Heart left ventricle (tissue), 13 donors: ENCODE data around the gene CNOT4.

Experiments
- POLR2A ChIP-seq, 2 donors: fragments of 450-650 bp; IDR thresholded peaks; one replicate each; pipeline ENCODE4 v1.6.1; 2017; ENCODE audit warnings: antibody characterized with exemption in 2 of 2, mild to moderate bottlenecking in 2 of 2, moderate library complexity in 2 of 2
- TF ChIP-seq, protein P1 (sequence below), 12 donors: fragments of 200-600 bp; sonication (generic) in 4 of 12; IDR thresholded peaks; one replicate each; pipeline versions ENCODE4 v1.5.0 to v1.8.0; 2018 to 2022; ENCODE audit warnings: antibody characterized with exemption in 12 of 12, mild to moderate bottlenecking in 5 of 12
- donor health status: ischemic (EF 13 %, LVEDD 7.1; RV severe dilation, severe dysfunction).
- donor health status: DM: no; HTN: yes; CAD: no.
- donor health status: DM: no; HTN: no; CAD: no.
- donor health status: ischemic (EF 25% LVEDD 6.9; RV normal size, moderate dysfunction).
- donor health status: ischemic (EF 25% LVEDD 5.7; RV mildly dilated, moderate dysfunction).
- donor health status: ischemic (EF 35%, LVEDD 5.7; RV mildly dilated, moderate dysfunction).
- donor health status: nonischemic (EF 11% LVEDD 7.7; RV severe dilation, severe dysfunction).
- donor health status: DM: yes; HTN: yes; CAD: no.
- donor health status: PGD.
- donor health status: ischemic (EF 29% LVEDD 5.4; RV normal size, mild dysfunction).
- donor health status: nonischemic (EF 23%, LVEDD 6.1; RV moderate dilation, normal function).

DNA sequence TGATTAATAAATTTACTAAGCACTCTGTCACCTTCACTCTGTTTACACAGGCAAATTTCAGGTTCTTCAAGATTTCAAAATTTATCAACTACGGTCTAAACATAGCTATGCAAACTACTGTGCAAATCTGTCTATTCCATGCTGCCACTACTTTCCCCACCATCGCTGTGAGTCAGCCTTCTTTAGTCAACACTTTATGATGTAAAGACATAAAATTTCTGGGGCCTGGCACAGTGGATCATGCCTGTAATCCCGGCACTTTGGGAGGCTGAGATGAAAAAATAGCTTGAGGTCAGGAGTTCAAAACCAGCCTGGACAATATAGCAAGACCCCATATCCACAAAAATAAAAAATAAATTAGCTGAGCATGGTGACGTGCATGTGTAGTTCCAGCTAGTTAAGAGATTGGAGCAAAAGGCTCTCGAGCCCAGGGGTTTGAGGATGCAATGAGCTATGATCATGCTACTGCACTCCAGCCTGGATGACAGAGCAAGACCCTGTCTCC, 42.6 kb downstream of the CNOT4 start:
- no peak for TF ChIP-seq POLR2A (IDR thresholded peaks at IDR 0.05)
- TF ChIP-seq, protein P1, sequence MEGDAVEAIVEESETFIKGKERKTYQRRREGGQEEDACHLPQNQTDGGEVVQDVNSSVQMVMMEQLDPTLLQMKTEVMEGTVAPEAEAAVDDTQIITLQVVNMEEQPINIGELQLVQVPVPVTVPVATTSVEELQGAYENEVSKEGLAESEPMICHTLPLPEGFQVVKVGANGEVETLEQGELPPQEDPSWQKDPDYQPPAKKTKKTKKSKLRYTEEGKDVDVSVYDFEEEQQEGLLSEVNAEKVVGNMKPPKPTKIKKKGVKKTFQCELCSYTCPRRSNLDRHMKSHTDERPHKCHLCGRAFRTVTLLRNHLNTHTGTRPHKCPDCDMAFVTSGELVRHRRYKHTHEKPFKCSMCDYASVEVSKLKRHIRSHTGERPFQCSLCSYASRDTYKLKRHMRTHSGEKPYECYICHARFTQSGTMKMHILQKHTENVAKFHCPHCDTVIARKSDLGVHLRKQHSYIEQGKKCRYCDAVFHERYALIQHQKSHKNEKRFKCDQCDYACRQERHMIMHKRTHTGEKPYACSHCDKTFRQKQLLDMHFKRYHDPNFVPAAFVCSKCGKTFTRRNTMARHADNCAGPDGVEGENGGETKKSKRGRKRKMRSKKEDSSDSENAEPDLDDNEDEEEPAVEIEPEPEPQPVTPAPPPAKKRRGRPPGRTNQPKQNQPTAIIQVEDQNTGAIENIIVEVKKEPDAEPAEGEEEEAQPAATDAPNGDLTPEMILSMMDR (IDR thresholded peaks at IDR 0.05) = no peak
